ENCODE data around the gene TDRD10.

DNA sequence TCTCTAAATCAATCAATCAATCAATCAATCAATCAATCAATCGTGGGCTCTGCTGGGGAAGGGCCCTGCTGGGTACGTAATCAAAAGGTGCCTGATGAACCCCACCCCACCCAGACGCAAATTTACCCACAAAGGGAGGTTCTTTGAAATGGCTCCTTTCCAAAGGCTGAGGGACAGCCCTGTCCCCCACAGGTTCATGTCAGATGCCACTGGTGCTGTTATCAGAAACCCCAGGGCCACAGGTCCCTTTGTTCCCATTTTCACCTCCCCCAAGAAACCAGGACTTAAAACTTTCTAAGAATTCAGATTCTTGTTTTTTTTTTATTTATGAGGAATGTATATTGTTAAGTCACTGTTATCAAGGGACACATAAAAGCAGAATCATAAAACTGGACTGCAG, 79.7 kb downstream of the TDRD10 start:
- TF ChIP-seq, protein P1, sequence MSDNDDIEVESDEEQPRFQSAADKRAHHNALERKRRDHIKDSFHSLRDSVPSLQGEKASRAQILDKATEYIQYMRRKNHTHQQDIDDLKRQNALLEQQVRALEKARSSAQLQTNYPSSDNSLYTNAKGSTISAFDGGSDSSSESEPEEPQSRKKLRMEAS (IDR thresholded peaks at IDR 0.05), result no peak
- TF ChIP-seq, protein P2, sequence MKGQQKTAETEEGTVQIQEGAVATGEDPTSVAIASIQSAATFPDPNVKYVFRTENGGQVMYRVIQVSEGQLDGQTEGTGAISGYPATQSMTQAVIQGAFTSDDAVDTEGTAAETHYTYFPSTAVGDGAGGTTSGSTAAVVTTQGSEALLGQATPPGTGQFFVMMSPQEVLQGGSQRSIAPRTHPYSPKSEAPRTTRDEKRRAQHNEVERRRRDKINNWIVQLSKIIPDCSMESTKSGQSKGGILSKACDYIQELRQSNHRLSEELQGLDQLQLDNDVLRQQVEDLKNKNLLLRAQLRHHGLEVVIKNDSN (IDR thresholded peaks at IDR 0.05), result no peak
- TF ChIP-seq, protein P3, sequence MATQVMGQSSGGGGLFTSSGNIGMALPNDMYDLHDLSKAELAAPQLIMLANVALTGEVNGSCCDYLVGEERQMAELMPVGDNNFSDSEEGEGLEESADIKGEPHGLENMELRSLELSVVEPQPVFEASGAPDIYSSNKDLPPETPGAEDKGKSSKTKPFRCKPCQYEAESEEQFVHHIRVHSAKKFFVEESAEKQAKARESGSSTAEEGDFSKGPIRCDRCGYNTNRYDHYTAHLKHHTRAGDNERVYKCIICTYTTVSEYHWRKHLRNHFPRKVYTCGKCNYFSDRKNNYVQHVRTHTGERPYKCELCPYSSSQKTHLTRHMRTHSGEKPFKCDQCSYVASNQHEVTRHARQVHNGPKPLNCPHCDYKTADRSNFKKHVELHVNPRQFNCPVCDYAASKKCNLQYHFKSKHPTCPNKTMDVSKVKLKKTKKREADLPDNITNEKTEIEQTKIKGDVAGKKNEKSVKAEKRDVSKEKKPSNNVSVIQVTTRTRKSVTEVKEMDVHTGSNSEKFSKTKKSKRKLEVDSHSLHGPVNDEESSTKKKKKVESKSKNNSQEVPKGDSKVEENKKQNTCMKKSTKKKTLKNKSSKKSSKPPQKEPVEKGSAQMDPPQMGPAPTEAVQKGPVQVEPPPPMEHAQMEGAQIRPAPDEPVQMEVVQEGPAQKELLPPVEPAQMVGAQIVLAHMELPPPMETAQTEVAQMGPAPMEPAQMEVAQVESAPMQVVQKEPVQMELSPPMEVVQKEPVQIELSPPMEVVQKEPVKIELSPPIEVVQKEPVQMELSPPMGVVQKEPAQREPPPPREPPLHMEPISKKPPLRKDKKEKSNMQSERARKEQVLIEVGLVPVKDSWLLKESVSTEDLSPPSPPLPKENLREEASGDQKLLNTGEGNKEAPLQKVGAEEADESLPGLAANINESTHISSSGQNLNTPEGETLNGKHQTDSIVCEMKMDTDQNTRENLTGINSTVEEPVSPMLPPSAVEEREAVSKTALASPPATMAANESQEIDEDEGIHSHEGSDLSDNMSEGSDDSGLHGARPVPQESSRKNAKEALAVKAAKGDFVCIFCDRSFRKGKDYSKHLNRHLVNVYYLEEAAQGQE (IDR thresholded peaks at IDR 0.05; ENCODE audit: low read depth), result no peak
- TF ChIP-seq EGR1 (IDR thresholded peaks at IDR 0.05) (no peak), CEBPB (IDR thresholded peaks at IDR 0.05) (no peak), TAF1 (IDR thresholded peaks at IDR 0.05; ENCODE audit: low read depth) (no peak), EP300 (IDR thresholded peaks at IDR 0.05; ENCODE audit: borderline replicate concordance) (no peak), FOXM1 (IDR thresholded peaks at IDR 0.05; ENCODE audit: borderline replicate concordance, low read depth) (no peak), TCF12 (IDR thresholded peaks at IDR 0.05; ENCODE audit: low read depth) (no peak), NFIC (IDR thresholded peaks at IDR 0.05) (no peak), CREB1 (IDR thresholded peaks at IDR 0.05; ENCODE audit: low read depth) (no peak), TEAD4 (IDR thresholded peaks at IDR 0.05) (no peak), ZBTB7A (IDR thresholded peaks at IDR 0.05; ENCODE audit: low read depth) (no peak), RAD21 (IDR thresholded peaks at IDR 0.05; ENCODE audit: low read depth) (no peak)

Measured in Ishikawa (cell line).